ENCODE results near the gene EPHB2. TPM values are rescaled to one million over a fixed set of nuclear protein-coding genes. Genes with fewer than 3 reads are reported as not detected.

The EPHB2 gene
- total and polyA plus RNA-seq, 2 of the 4 experiments (the other 2 are of a cell fraction), result 52.3 to 58.8 TPM

GRCh38 chr1:22963044-22963677 lies 252.5 kb downstream of the EPHB2 start:
- Histone ChIP-seq H3K4me3 (ENCODE audit: insufficient read depth, low read depth, low read length) (no peak overlapping the region), H2AK5ac (ENCODE audit: low read depth, low read length) (no peak overlapping the region), H4K91ac (ENCODE audit: insufficient read depth, low read depth, low read length) (no peak overlapping the region), H2BK5ac (ENCODE audit: low read depth, low read length, poor library complexity, severe bottlenecking) (no peak overlapping the region), H3K79me1 (ENCODE audit: low read depth in 1 of 2, low read length in 2 of 2) (no peaks in the 10 kb centered on the region), H3K4ac (ENCODE audit: low read depth, low read length) (no peak overlapping the region), H2AFZ (replicated peaks; ENCODE audit: low read length, poor library complexity) (no peak overlapping the region), H3K56ac (ENCODE audit: extremely low read depth, insufficient read depth, low read length) (no peak overlapping the region), H2AK9ac (replicated peaks; ENCODE audit: low read depth, low read length, poor library complexity) (no peak overlapping the region), H3K4me1 (ENCODE audit: control insufficient read depth, insufficient read depth, low read length) (no peaks in the 10 kb centered on the region), H3K18ac (ENCODE audit: low read depth, low read length) (no peak overlapping the region), H3K27me3 (ENCODE audit: control insufficient read depth, insufficient read depth, low read length) (peaks cover 40% of the 10 kb centered on the region), H4K5ac (ENCODE audit: low read depth, low read length) (no peak overlapping the region), H3K4me2 (ENCODE audit: low read depth, low read length) (no peak overlapping the region), H4K8ac (ENCODE audit: low read depth in 2 of 2, low read length in 2 of 2) (no peak overlapping the region), H3K14ac (replicated peaks; ENCODE audit: low read depth, low read length) (no peak overlapping the region), H2BK120ac (ENCODE audit: low read depth, low read length) (no peak overlapping the region), H2BK20ac (ENCODE audit: low read depth, low read length) (no peak overlapping the region), H4K20me1 (ENCODE audit: insufficient read depth, low read length) (no peaks in the 10 kb centered on the region), H2BK15ac (ENCODE audit: low read depth, low read length) (no peak overlapping the region), H3K9me1 (ENCODE audit: insufficient read depth, low read length) (no peaks in the 10 kb centered on the region), H3K9me3 (ENCODE audit: control insufficient read depth, insufficient read depth, low read length) (peaks cover 8% of the 10 kb centered on the region), H3K27ac (ENCODE audit: insufficient read depth, low read length) (no peak overlapping the region), H3K36me3 (ENCODE audit: control insufficient read depth, insufficient read depth, low read length) (no peaks in the 10 kb centered on the region), H3K23ac (ENCODE audit: low read depth, low read length) (no peak overlapping the region), H3K9ac (ENCODE audit: low read depth, low read length) (no peak overlapping the region)
- TF ChIP-seq BHLHE40 (IDR thresholded peaks at IDR 0.05; ENCODE audit: low read depth, low read length) (no peak), CHD1 (IDR thresholded peaks at IDR 0.05; ENCODE audit: low read depth, low read length) (no peak), CEBPB (IDR thresholded peaks at IDR 0.05; ENCODE audit: low read depth, low read length) (no peak), MXI1 (IDR thresholded peaks at IDR 0.05; ENCODE audit: borderline replicate concordance, low read depth, low read length) (no peak), MAFK (IDR thresholded peaks at IDR 0.05; ENCODE audit: low read depth, low read length) (no peak), MAZ (IDR thresholded peaks at IDR 0.05; ENCODE audit: borderline replicate concordance, low read depth, low read length) (no peak), SMC3 (IDR thresholded peaks at IDR 0.05; ENCODE audit: low read depth, low read length) (no peak), RFX5 (IDR thresholded peaks at IDR 0.05; ENCODE audit: low read depth, low read length) (no peak), NFE2L2 (IDR thresholded peaks at IDR 0.05; ENCODE audit: low read depth, low read length) (no peak), RCOR1 (IDR thresholded peaks at IDR 0.05; ENCODE audit: insufficient replicate concordance, low read length) (no peak)
- no peak for DNase-seq
- dilution Hi-C loops (cut with HindIII; ENCODE audit: low sequenced_read_pairs, unreplicated experiment) (no loop called here), in situ Hi-C loops (cut with MboI; ENCODE audit: low sequenced_read_pairs) (no loop called here), intact Hi-C loops (cut with micrococcal nuclease) (loop anchor here (10.0 kb wide), 1 partner anchor 298 kb away; no protein-coding TSS in a partner anchor)
- WGBS, 2 experiments (ENCODE audit: extremely low coverage in 2 of 2, insufficient read length in 1 of 2), result 67% methylated on average over 3 of the region's 10 CpGs; no CpG with 5 or more reads in 1 of the 2 experiments
- ATAC-seq (ENCODE audit: low read depth), result no peak
- ChIA-PET POLR2A (ENCODE audit: unreplicated experiment) (no interaction called here), CTCF (no interaction called here)
- BruUV-seq (replicated peaks), result no TSS peak

Measured in IMR-90 (cell line).